ENCODE results near the gene PPP2R2B.
"Not testable (repeated sequence)": the region's sequence is repeated elsewhere in the genome, so short reads cannot be mapped to it uniquely, and the experiment has no call there.

Gene PPP2R2B

GRCh38 chr5:146732962-146733361 is 145.6 kb downstream of the PPP2R2B start:
- Histone ChIP-seq H3K27ac (replicated peaks) (no peak overlapping the region), H3K4me3 (replicated peaks; ENCODE audit: insufficient read depth, low read length) (no peak overlapping the region), H3K27me3 (ENCODE audit: insufficient read depth, poor library complexity, severe bottlenecking) (no peaks in the 10 kb centered on the region)
- TF ChIP-seq CTCF (IDR thresholded peaks at IDR 0.05; ENCODE audit: insufficient read depth, low read length) (no peak), REST (IDR thresholded peaks at IDR 0.05; ENCODE audit: insufficient replicate concordance, low read depth) (no peak), GABPA (IDR thresholded peaks at IDR 0.05; ENCODE audit: low read depth) (no peak), POLR2AphosphoS5 (IDR thresholded peaks at IDR 0.05; ENCODE audit: low read depth) (no peak)
- no peak for DNase-seq (ENCODE audit: low read depth in 1 of 2, low spot score in 1 of 2)

GRCh38 chr5:146731909-146732659 is 146.5 kb downstream of the PPP2R2B start:
- DNase-seq (ENCODE audit: low read depth in 1 of 2, low spot score in 1 of 2): no peak
- Histone ChIP-seq H3K27ac (replicated peaks) (no peak overlapping the region), H3K27me3 (ENCODE audit: insufficient read depth, poor library complexity, severe bottlenecking) (no peaks in the 10 kb centered on the region), H3K4me3 (replicated peaks; ENCODE audit: insufficient read depth, low read length) (no peak overlapping the region)
- TF ChIP-seq SPI1 (IDR thresholded peaks at IDR 0.05; ENCODE audit: borderline replicate concordance, low read depth) (no peak), GABPA (IDR thresholded peaks at IDR 0.05; ENCODE audit: low read depth) (no peak), REST (IDR thresholded peaks at IDR 0.05; ENCODE audit: insufficient replicate concordance, low read depth) (no peak), POLR2AphosphoS5 (IDR thresholded peaks at IDR 0.05; ENCODE audit: low read depth) (no peak)

- not testable (repeated sequence) for H3K4me3 ChIP-seq (replicated peaks; ENCODE audit: insufficient read depth, low read length); DNase-seq (ENCODE audit: low read depth in 1 of 2, low spot score in 1 of 2); H3K27me3 ChIP-seq (ENCODE audit: insufficient read depth, poor library complexity, severe bottlenecking); H3K27ac ChIP-seq (replicated peaks)
These were observed 149.8 kb downstream of the PPP2R2B start for GRCh38 chr5:146728746-146729145.

- no peak for DNase-seq (ENCODE audit: low read depth in 1 of 2, low spot score in 1 of 2)
- no peak overlapping the region for H3K4me3 ChIP-seq (replicated peaks; ENCODE audit: insufficient read depth, low read length)
- TF ChIP-seq SPI1 (IDR thresholded peaks at IDR 0.05; ENCODE audit: borderline replicate concordance, low read depth) (no peak), POLR2AphosphoS5 (IDR thresholded peaks at IDR 0.05; ENCODE audit: low read depth) (no peak), GABPA (IDR thresholded peaks at IDR 0.05; ENCODE audit: low read depth) (no peak), REST (IDR thresholded peaks at IDR 0.05; ENCODE audit: insufficient replicate concordance, low read depth) (no peak), CTCF (IDR thresholded peaks at IDR 0.05; ENCODE audit: insufficient read depth, low read length) (no peak)
- H3K27me3 ChIP-seq (ENCODE audit: insufficient read depth, poor library complexity, severe bottlenecking): no peaks in the 10 kb centered on the region
- H3K27ac ChIP-seq (replicated peaks): no peak overlapping the region
These were observed 151.7 kb downstream of the PPP2R2B start for GRCh38 chr5:146726891-146727290.
